GM23248 (cell line): ENCODE results near the gene AIFM1.

ENCODE experiments used
- EZH2 ChIP-seq: fragments of 200-600 bp; sonication (generic); IDR thresholded peaks from 2 replicates; pipeline ENCODE4 v1.6.1; 2018; ENCODE audit warnings: antibody characterized with exemption, mild to moderate bottlenecking; ENCODE audit not compliant: insufficient read depth, poor library complexity, severe bottlenecking
- EZH2phosphoT487 ChIP-seq: fragments of 200-600 bp; sonication (generic); IDR thresholded peaks from 2 replicates; pipeline ENCODE4 v1.6.1; 2018; ENCODE audit warnings: antibody characterized with exemption, moderate library complexity, mild to moderate bottlenecking, low read depth; ENCODE audit not compliant: insufficient read depth

DNA sequence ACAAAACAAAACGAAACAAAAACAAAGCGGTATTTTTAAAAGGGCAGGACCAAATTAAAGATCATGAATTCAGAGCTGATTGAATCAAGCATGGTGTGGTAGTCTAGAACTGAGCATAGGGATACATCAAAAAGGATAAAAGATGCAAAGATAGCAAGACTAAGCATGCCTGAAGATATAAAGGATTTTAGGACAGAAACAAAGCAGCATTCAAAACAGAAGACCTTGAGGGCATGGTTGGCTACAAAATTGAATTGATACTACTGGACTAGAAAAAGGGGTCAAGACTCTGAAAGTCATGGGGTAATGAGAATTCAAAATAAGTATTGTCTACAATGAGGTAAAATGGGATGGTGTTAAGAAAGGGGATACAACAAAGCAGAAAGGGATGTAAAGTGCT, 47.7 kb upstream of the AIFM1 start:
- TF ChIP-seq EZH2 (no peak), EZH2phosphoT487 (no peak)
